H9 (cell line): ENCODE data around the gene SLC35A2. TPM values are rescaled to one million over a fixed set of nuclear protein-coding genes. Genes with fewer than 3 reads are reported as not detected.

Source experiments
- DNase-seq: peaks from one replicate; pipeline ENCODE4 v3.0.0-alpha.2; 2017
- H2AFZ ChIP-seq: one replicate; pipeline ENCODE4 v1.6.1; 2013; ENCODE audit warnings: mild to moderate bottlenecking, low read length, control low read depth, moderate library complexity
- H2AK5ac ChIP-seq: 2 replicates; pipeline ENCODE4 v1.6.1; 2013; ENCODE audit warnings: low read length, control low read depth, mixed read lengths; ENCODE audit not compliant: insufficient read length
- H2BK120ac ChIP-seq: one replicate; pipeline ENCODE4 v1.6.1; 2013; ENCODE audit warnings: low read depth, mild to moderate bottlenecking, low read length, control low read depth, inconsistent platforms; ENCODE audit not compliant: poor library complexity, severe bottlenecking
- H2BK12ac ChIP-seq: 2 replicates; pipeline ENCODE4 v1.6.1; 2013; ENCODE audit warnings: low read length, control low read depth, mixed read lengths, low read depth; ENCODE audit not compliant: insufficient read length
- H2BK15ac ChIP-seq: 2 replicates; pipeline ENCODE4 v1.6.1; 2013; ENCODE audit warnings: low read depth, low read length, control low read depth
- H2BK20ac ChIP-seq: one replicate; pipeline ENCODE4 v1.6.1; 2013; ENCODE audit warnings: low read depth, mild to moderate bottlenecking, low read length, control low read depth, inconsistent platforms; ENCODE audit not compliant: poor library complexity, severe bottlenecking
- H2BK5ac ChIP-seq: 2 replicates; pipeline ENCODE4 v1.6.1; 2013; ENCODE audit warnings: low read length, control low read depth, mixed read lengths; ENCODE audit not compliant: insufficient read length
- H3K14ac ChIP-seq: 2 replicates; pipeline ENCODE4 v1.6.1; 2013; ENCODE audit warnings: low read length, control low read depth; ENCODE audit not compliant: insufficient read depth
- H3K18ac ChIP-seq: 2 replicates; pipeline ENCODE4 v1.6.1; 2013; ENCODE audit warnings: low read depth, mild to moderate bottlenecking, mixed read lengths, low read length, control low read depth; ENCODE audit not compliant: insufficient read length
- H3K23ac ChIP-seq: 2 replicates; pipeline ENCODE4 v1.6.1; 2013; ENCODE audit warnings: low read length, control low read depth, mixed read lengths, low read depth; ENCODE audit not compliant: insufficient read length
- H3K23me2 ChIP-seq: 2 replicates; pipeline ENCODE4 v1.6.1; 2013; ENCODE audit warnings: low read depth, mild to moderate bottlenecking, mixed read lengths, low read length, control low read depth; ENCODE audit not compliant: insufficient read length, poor library complexity, severe bottlenecking
- H3K27ac ChIP-seq: 2 replicates; pipeline ENCODE4 v1.5.1; 2013; ENCODE audit warnings: low read length, control low read depth, mixed read lengths, low read depth; ENCODE audit not compliant: insufficient read length
- H3K27me3 ChIP-seq: 2 replicates; pipeline ENCODE4 v1.6.1; 2013; ENCODE audit warnings: low read length, control low read depth, inconsistent platforms; ENCODE audit not compliant: insufficient read depth
- H3K4ac ChIP-seq: 2 replicates; pipeline ENCODE4 v1.6.1; 2013; ENCODE audit warnings: low read depth, mild to moderate bottlenecking, control low read depth, inconsistent platforms, low read length, moderate library complexity
- H3K4me1 ChIP-seq: 2 replicates; pipeline ENCODE4 v1.6.1; 2013; ENCODE audit warnings: low read length, control low read depth, inconsistent platforms; ENCODE audit not compliant: insufficient read depth
- H3K4me2 ChIP-seq: 2 replicates; pipeline ENCODE4 v1.6.1; 2013; ENCODE audit warnings: low read length, control low read depth, mixed read lengths; ENCODE audit not compliant: insufficient read length, insufficient read depth
- H3K56ac ChIP-seq: 2 replicates; pipeline ENCODE4 v1.6.1; 2013; ENCODE audit warnings: low read depth, mild to moderate bottlenecking, mixed read lengths, low read length, control low read depth; ENCODE audit not compliant: insufficient read length
- H3K79me1 ChIP-seq: 2 replicates; pipeline ENCODE4 v1.6.1; 2013; ENCODE audit warnings: low read depth, mild to moderate bottlenecking, moderate library complexity, low read length, control low read depth, inconsistent platforms; ENCODE audit not compliant: insufficient read depth, poor library complexity, severe bottlenecking
- H3K79me2 ChIP-seq: 2 replicates; pipeline ENCODE4 v1.6.1; 2013; ENCODE audit warnings: low read length, control low read depth, inconsistent platforms; ENCODE audit not compliant: insufficient read depth
- H3K9ac ChIP-seq: 2 replicates; pipeline ENCODE4 v1.6.1; 2013; ENCODE audit warnings: low read length, control low read depth, mixed read lengths; ENCODE audit not compliant: insufficient read length; ENCODE audit errors: extremely low read depth
- H3K9me3 ChIP-seq: one replicate; pipeline ENCODE4 v1.6.1; 2013; ENCODE audit warnings: low read depth, low read length, inconsistent platforms; ENCODE audit not compliant: control insufficient read depth
- H3T11ph ChIP-seq: one replicate; pipeline ENCODE4 v1.6.1; 2013; ENCODE audit warnings: mild to moderate bottlenecking, low read length, control low read depth, inconsistent platforms
- H4K20me1 ChIP-seq: one replicate; pipeline ENCODE4 v1.6.1; 2013; ENCODE audit not compliant: control insufficient read depth, insufficient read length, insufficient read depth
- H4K5ac ChIP-seq: 2 replicates; pipeline ENCODE4 v1.6.1; 2013; ENCODE audit warnings: low read depth, mild to moderate bottlenecking, mixed read lengths, low read length, control low read depth; ENCODE audit not compliant: insufficient read length
- H4K8ac ChIP-seq: replicated peaks from 2 replicates; pipeline ENCODE4 v1.6.1; 2013; ENCODE audit warnings: low read length, control low read depth, mixed read lengths, low read depth; ENCODE audit not compliant: insufficient read length
- H4K91ac ChIP-seq: 2 replicates; pipeline ENCODE4 v1.6.1; 2013; ENCODE audit warnings: low read depth, mild to moderate bottlenecking, moderate library complexity, mixed read lengths, low read length, control low read depth; ENCODE audit not compliant: insufficient read length
- H3K27ac Mint-ChIP-seq, 3 experiments: 2 replicates in 2 of 3; 3 replicates in 1 of 3; pipeline ENCODE4 v1.8.0; 2020 to 2021; ENCODE audit warnings: mixed read lengths in 3 of 3, mild to moderate bottlenecking in 1 of 3, moderate library complexity in 1 of 3
- H3K27me3 Mint-ChIP-seq: 2 replicates; pipeline ENCODE4 v1.8.0; 2021; ENCODE audit warnings: low read depth, mild to moderate bottlenecking, moderate library complexity, mixed read lengths
- H3K36me3 Mint-ChIP-seq, 3 experiments: 2 replicates in 2 of 3; 3 replicates in 1 of 3; pipeline ENCODE4 v1.8.0; 2020 to 2021; ENCODE audit warnings: low read depth in 3 of 3, mixed read lengths in 3 of 3; ENCODE audit not compliant: insufficient read depth in 1 of 3
- H3K4me1 Mint-ChIP-seq, 2 experiments: 2 replicates each; pipeline ENCODE4 v1.8.0; 2020; ENCODE audit warnings: mixed read lengths in 2 of 2
- H3K4me3 Mint-ChIP-seq, 2 experiments: 2 replicates in 1 of 2; 3 replicates in 1 of 2; pipeline ENCODE4 v1.8.0; 2020 to 2021; ENCODE audit warnings: mild to moderate bottlenecking in 2 of 2, mixed read lengths in 2 of 2, moderate library complexity in 1 of 2
- H3K9me3 Mint-ChIP-seq, 2 experiments: 2 replicates in 1 of 2; 3 replicates in 1 of 2; pipeline ENCODE4 v1.8.0; 2020; ENCODE audit warnings: mild to moderate bottlenecking in 2 of 2, mixed read lengths in 2 of 2, moderate library complexity in 1 of 2
- CTCF ChIP-seq: fragments of 200-600 bp; sonication (generic); conservative IDR thresholded peaks from 3 replicates; pipeline ENCODE4 v1.8.0; 2021; ENCODE audit warnings: antibody characterized with exemption, mild to moderate bottlenecking
- WGBS: extraction: QIAGEN DNeasy Blood & Tissue Kit; methylation state at CpG from one replicate; pipeline ENCODE4 v1.1.7; 2013; ENCODE audit warnings: missing lambda C conversion rate, low lambda C conversion rate, mixed read lengths; ENCODE audit not compliant: insufficient read length; ENCODE audit errors: extremely low coverage; 5-methylcytosine and 5-hydroxymethylcytosine counted together
- total RNA-seq: library from RNA; stranded (reverse); gene quantifications from 2 replicates; pipeline ENCODE4 v1.2.1, GENCODE V29; 2021

SLC35A2 gene
- total RNA-seq, 1 experiment from 2014 or later: 32.9 TPM

DNA sequence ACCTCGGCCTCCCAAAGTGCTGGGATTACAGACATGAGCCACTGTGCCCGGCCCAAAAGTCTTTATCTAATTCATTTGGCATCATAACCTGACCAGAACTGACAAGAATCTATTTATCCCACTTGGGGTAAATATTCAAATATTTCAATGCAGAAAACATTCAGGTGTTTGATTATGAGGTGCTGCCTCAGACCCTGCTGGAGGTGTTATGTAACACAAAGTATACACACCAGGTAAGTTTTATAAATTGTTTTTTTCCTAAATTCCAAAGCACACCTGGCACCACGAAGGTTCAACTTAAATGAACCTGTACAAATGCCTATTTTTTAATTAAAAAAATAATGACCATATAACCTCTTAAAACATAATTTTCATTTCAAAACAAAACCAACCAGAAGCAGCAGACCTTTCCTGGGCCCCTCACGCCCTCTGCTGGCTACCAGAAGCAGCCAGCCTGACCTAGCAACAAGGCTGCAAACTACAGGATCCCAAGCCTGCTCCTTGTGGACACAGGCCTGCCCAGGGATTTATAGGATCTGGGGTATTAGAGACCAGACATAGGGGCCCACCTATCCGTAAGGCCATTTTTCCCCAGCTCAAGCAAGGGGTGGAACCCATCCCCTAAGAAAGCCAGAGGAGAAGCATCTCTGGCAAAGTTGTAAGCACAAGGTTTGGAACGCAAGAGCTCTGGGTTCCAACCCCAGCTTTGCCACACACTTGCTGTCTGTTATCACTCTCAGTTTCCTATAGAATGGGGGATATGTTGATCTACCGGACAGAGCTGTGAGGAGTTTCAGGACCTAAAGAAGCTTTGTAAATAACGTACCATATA lies 34.3 kb upstream of the SLC35A2 start:
- H4K20me1 ChIP-seq: no peaks in the 10 kb centered on the region
- Mint-ChIP-seq H3K4me3 (no peak overlapping the region), H3K27me3 (peaks cover 1% of the 10 kb centered on the region; the same call in 1 of the 2 replicates)

More for the DNA sequence above, 34.3 kb upstream of the SLC35A2 start:
- Histone ChIP-seq H4K5ac (no peak overlapping the region), H3K4ac (no peak overlapping the region), H2BK5ac (no peak overlapping the region), H3K4me2 (no peak overlapping the region), H2BK12ac (no peak overlapping the region), H3K79me2 (peaks cover 4% of the 10 kb centered on the region; the same call in 1 of the 2 replicates), H2BK20ac (no peak overlapping the region), H2BK15ac (no peak overlapping the region), H3K14ac (no peak overlapping the region), H3K18ac (no peak overlapping the region), H3K27me3 (no peaks in the 10 kb centered on the region), H4K91ac (no peak overlapping the region), H2BK120ac (no peak overlapping the region), H4K8ac (no peak overlapping the region), H3K79me1 (peaks cover 6% of the 10 kb centered on the region), H3K27ac (no peak overlapping the region), H2AFZ (no peak overlapping the region), H3K4me1 (no peaks in the 10 kb centered on the region; the same call in 1 of the 2 replicates), H3K23me2 (no peaks in the 10 kb centered on the region), H3K9ac (no peak overlapping the region), H3T11ph (no peak overlapping the region), H3K56ac (no peak overlapping the region), H2AK5ac (no peak overlapping the region), H3K9me3 (no peaks in the 10 kb centered on the region), H3K23ac (no peak overlapping the region)
- H3K4me1 Mint-ChIP-seq: peaks cover 8 to 11% of the 10 kb centered on the region in 2 experiments
- peak overlapping the region in 2 of 3 experiments; percentile 20 to 24; a peak in 2 of 7 replicates for H3K27ac Mint-ChIP-seq
- WGBS: no CpG with 5 or more reads among the region's 8 CpGs
- peak; percentile 79 for TF ChIP-seq CTCF
- peaks cover 19 to 39% (median 30%) of the 10 kb centered on the region in 3 experiments for H3K36me3 Mint-ChIP-seq
- peaks cover 55 to 65% of the 10 kb centered on the region in 2 experiments for H3K9me3 Mint-ChIP-seq
- DNase-seq: peak; percentile 63
